NOMO-1 treated with DMSO at 0.1 percent for 48 hours (cell line): ENCODE data around the gene HGFAC.
"Not testable (repeated sequence)": the region's sequence is repeated elsewhere in the genome, so short reads cannot be mapped to it uniquely, and the experiment has no call there.

ENCODE experiments used
- DNase-seq: peaks from one replicate; lab custom pipeline; 2025; ENCODE audit not compliant: unreplicated experiment; lab: John Stamatoyannopoulos, UW

HGFAC gene

GRCh38 chr4:3440979-3441500 is 728 bp upstream of the HGFAC start:
- peak; percentile 4 for DNase-seq

GRCh38 chr4:3442460-3442958 is 741 bp downstream of the HGFAC start:
- no peak for DNase-seq

GRCh38 chr4:3442959-3443749 is 1.4 kb downstream of the HGFAC start:
- peak; percentile 36 for DNase-seq

GRCh38 chr4:3443750-3444309 is 2.1 kb downstream of the HGFAC start:
- DNase-seq = no peak

- DNase-seq = no peak
These were observed 2.8 kb downstream of the HGFAC start for GRCh38 chr4:3444351-3445110.

GRCh38 chr4:3445111-3445820 is 3.5 kb downstream of the HGFAC start:
- no peak for DNase-seq

GRCh38 chr4:3445829-3446545 is 4.2 kb downstream of the HGFAC start:
- no peak for DNase-seq

- no peak for DNase-seq
These were observed 5.0 kb downstream of the HGFAC start for GRCh38 chr4:3446631-3447320.

- DNase-seq = no peak
These were observed 5.9 kb downstream of the HGFAC start for GRCh38 chr4:3447431-3448395.

- DNase-seq = no peak
These were observed 7.3 kb downstream of the HGFAC start for GRCh38 chr4:3449047-3449573.

- no peak for DNase-seq
These were observed 8.1 kb downstream of the HGFAC start for GRCh38 chr4:3449574-3450534.

GRCh38 chr4:3450643-3451042 is 8.9 kb downstream of the HGFAC start:
- DNase-seq = no peak

- DNase-seq = no peak
These were observed 10.2 kb downstream of the HGFAC start for GRCh38 chr4:3451956-3452355.

- no peak for DNase-seq
These were observed 10.6 kb downstream of the HGFAC start for GRCh38 chr4:3452376-3452775.

GRCh38 chr4:3455596-3455995 is 13.8 kb downstream of the HGFAC start:
- DNase-seq = not testable (repeated sequence)

GRCh38 chr4:3458371-3458770 is 16.6 kb downstream of the HGFAC start:
- DNase-seq = no peak

- DNase-seq = not testable (repeated sequence)
These were observed 17.4 kb downstream of the HGFAC start for GRCh38 chr4:3459156-3459555.
